NT2/D1 (cell line): Measurements from ENCODE around the gene BACH1.

Experiments used
- SUZ12 ChIP-seq: IDR thresholded peaks from 2 replicates; pipeline ENCODE4 v1.6.1; 2011; ENCODE audit not compliant: insufficient read length, insufficient read depth; ENCODE audit errors: extremely low read depth
- ZNF274 ChIP-seq: IDR thresholded peaks from 2 replicates; pipeline ENCODE4 v1.6.1; 2011; ENCODE audit warnings: mild to moderate bottlenecking, low read depth, low read length

- TF ChIP-seq SUZ12: no peak
- no peak for TF ChIP-seq ZNF274
Observed at GRCh38 chr21:29299046-29299915, 559 bp downstream of the BACH1 start.
